GM21825 (cell line): Measurements from ENCODE around the gene HMGN4.
"Not testable (repeated sequence)": the region's sequence is repeated elsewhere in the genome, so short reads cannot be mapped to it uniquely, and the experiment has no call there.

Experiments
- ATAC-seq: cut with Tn5 transposase; IDR thresholded peaks from one replicate; pipeline ENCODE4 v1.9.1; 2021; ENCODE audit warnings: mild to moderate bottlenecking, moderate library complexity; ENCODE audit not compliant: unreplicated experiment

HMGN4 gene

GRCh38 chr6:26522486-26523228 is 15.5 kb upstream of the HMGN4 start:
- ATAC-seq = not testable (repeated sequence)

- not testable (repeated sequence) for ATAC-seq
Observed at GRCh38 chr6:26524314-26524713, 13.9 kb upstream of the HMGN4 start.

- ATAC-seq = no peak
Observed at GRCh38 chr6:26524722-26525370, 13.3 kb upstream of the HMGN4 start.

GRCh38 chr6:26525838-26526237 is 12.3 kb upstream of the HMGN4 start:
- no peak for ATAC-seq

GRCh38 chr6:26526928-26527327 is 11.2 kb upstream of the HMGN4 start:
- ATAC-seq = no peak

GRCh38 chr6:26530203-26530602 is 8.0 kb upstream of the HMGN4 start:
- ATAC-seq = no peak

- no peak for ATAC-seq
Observed at GRCh38 chr6:26531897-26532296, 6.3 kb upstream of the HMGN4 start.

- no peak for ATAC-seq
Observed at GRCh38 chr6:26532699-26533531, 5.3 kb upstream of the HMGN4 start.

GRCh38 chr6:26533532-26533931 is 4.6 kb upstream of the HMGN4 start:
- no peak for ATAC-seq

GRCh38 chr6:26534681-26535465 is 3.3 kb upstream of the HMGN4 start:
- ATAC-seq = no peak

- ATAC-seq = no peak
Observed at GRCh38 chr6:26536571-26537159, 1.5 kb upstream of the HMGN4 start.

- peak; percentile 40 for ATAC-seq
Observed at GRCh38 chr6:26537160-26537845, 863 bp upstream of the HMGN4 start.

- ATAC-seq = peak; percentile 1
Observed at GRCh38 chr6:26538572-26538902, 371 bp downstream of the HMGN4 start.

- no peak for ATAC-seq
Observed at GRCh38 chr6:26539071-26539615, 977 bp downstream of the HMGN4 start.

GRCh38 chr6:26541579-26541978 is 3.4 kb downstream of the HMGN4 start:
- no peak for ATAC-seq

GRCh38 chr6:26543953-26544352 is 5.8 kb downstream of the HMGN4 start:
- no peak for ATAC-seq

GRCh38 chr6:26544473-26544872 is 6.3 kb downstream of the HMGN4 start:
- ATAC-seq = no peak

- ATAC-seq = no peak
Observed at GRCh38 chr6:26545627-26546026, 7.5 kb downstream of the HMGN4 start.

GRCh38 chr6:26547363-26547762 is 9.2 kb downstream of the HMGN4 start:
- ATAC-seq = not testable (repeated sequence)
